NCI-H146 treated with DMSO at 0.1 percent for 48 hours (cell line): Measurements from ENCODE around the gene FSD1L.
A peak's percentile ranks its signal among the peaks of the same experiment; 100 is the strongest.
"Not testable (repeated sequence)": the region's sequence is repeated elsewhere in the genome, so short reads cannot be mapped to it uniquely, and the experiment has no call there.

ENCODE experiments used
- DNase-seq: peaks from one replicate; lab custom pipeline; 2025; ENCODE audit not compliant: unreplicated experiment; lab: John Stamatoyannopoulos, UW

Gene FSD1L

GRCh38 chr9:105541838-105542237 lies 94.0 kb downstream of the FSD1L start:
- DNase-seq, result no peak

GRCh38 chr9:105554042-105554441 lies 106.2 kb downstream of the FSD1L start:
- DNase-seq, result no peak

GRCh38 chr9:105557804-105558610 lies 110.2 kb downstream of the FSD1L start, which contains the start of gene FKTN:
TSS of gene FKTN (plus strand) at chr9:105558131. CDS start at chr9:105575033, 16,902 bp downstream.
- peak; percentile 31 for DNase-seq

GRCh38 chr9:105572455-105572854 lies 124.6 kb downstream of the FSD1L start:
- no peak for DNase-seq

- not testable (repeated sequence) for DNase-seq
These were observed 132.1 kb downstream of the FSD1L start for GRCh38 chr9:105579952-105580351.

GRCh38 chr9:105581550-105581949 lies 133.7 kb downstream of the FSD1L start:
- DNase-seq, result not testable (repeated sequence)

- DNase-seq, result no peak
These were observed 145.3 kb downstream of the FSD1L start for GRCh38 chr9:105593145-105593544.
